ENCODE measurements around the gene SPRY1.

SPRY1 gene

DNA sequence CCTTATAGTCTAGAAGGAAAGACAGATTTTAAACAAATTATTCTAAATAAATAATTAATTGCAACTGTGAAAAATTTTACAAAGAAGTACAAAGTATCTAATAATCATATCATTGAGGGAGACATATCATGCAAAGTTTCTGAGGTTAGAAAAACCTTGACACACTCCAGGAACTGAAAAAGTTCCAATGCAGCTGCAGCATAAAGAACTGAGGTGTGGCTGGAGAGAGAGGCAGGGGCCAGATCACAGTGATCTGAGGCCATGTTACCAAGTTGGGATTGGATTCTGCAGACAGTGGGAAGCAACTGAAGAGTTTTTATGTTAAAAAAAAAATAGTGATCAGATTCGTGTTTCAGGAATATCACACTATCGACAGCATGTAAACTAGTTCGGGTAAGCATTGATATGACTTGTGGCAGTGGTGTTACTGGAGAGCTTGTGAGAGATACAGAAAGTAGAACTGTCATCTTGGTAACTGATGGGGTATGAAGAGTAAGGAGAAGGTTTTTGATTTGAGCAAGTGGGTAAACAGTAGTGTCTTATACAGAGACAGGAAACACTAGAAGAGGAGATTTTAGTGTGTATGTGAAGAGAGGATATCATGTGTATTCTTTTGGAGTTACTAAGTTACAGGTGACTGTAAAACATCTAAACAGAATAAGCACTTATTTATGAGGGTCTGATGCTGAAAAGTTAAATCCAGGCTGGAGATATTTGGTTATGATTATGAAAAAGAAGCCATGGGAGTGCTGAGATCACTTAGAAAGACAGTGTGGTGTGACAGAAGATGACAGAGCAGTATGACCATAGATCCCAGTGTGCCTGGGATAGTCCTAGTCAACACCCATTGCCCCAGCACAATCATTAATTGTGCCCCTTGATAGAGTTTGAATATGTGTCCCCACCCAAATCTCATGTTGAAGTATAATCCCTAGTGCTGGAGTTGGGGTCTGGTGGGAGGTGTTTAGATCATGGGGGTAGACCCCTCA is 15.6 kb upstream of the SPRY1 start:
- DNase-seq = no peak

DNA sequence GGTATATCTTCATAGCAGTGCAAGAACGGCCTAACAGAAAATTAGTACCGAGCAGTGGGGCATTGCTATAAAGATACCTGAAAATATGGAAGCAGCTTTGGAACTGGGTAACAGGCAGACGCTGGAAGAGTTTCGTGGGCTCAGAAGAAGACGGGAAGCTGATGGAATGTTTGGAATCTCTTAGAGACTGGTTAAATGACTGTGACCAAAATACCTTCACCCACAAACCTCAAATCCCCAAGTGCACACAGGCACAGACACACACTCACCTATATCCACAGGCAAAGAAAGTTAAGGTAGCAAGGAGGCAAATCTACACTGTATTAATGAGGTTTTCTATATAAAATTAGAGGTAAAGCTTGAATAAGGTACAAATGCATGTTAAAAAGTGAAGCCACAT is 14.6 kb upstream of the SPRY1 start:
- DNase-seq = no peak

DNA sequence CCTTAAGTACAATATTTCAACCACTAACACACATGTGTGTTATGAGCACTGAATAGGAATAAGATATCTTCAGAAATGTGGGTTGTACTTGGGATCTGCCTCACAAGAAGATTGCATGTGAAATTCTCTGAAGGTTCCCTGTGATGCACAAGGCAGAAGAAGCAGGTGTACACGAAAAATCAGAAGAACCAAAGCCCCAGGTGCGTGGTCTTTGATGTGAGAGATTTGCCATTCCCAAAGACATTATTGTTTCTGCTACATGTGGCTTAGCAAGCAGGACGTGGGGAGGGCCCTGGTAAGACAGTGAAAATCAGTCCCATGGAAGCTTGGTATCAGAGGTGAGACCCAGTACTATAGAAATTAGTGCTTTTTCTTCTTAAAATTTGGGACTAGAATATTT is 13.0 kb upstream of the SPRY1 start:
- no peak for DNase-seq

DNA sequence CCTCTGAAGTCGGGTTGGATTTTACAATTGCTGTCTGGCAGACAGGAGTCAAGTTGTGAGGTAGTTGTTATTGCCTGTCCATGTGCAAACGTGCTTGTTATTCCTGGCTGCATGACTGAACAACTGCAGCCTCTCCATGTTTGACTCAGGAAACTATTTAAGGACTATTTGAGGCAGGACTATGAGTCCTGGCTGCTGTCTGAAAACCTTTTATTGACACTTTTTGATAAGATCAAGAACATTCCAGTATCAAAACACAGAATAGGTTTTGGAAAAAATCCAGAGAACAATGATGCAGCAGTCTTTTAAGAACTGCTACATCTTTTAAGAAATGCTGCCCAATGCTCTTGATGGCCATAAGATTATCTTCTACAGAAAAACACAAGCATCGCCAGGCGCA is 10.0 kb upstream of the SPRY1 start:
- no peak for DNase-seq

DNA sequence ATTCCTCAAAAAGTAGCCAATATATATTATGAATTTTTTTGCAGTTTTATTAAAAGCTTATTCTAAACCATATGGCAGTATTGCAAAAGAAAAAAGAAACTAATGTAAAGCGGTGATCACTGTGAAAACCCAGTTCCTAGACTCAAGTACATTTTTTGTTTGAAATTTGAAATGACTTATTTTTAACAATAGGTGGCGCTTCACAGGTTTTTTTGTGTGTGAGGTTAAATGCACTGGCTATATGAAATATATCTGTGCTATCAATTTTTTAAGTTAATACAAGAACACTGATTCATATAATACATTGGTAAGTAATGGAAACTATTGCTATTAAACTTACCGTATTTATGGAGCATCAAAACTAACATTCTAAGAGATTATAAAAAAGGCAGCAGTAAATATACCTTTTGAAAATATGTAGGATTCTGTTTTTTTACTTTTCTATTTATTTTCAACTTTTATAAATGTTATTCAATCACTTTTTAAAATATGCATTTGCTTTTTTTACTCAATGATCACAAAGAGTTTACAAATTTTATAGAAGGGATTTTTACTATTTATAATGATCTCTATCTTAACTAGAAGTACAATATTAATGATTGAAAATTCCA is 5.6 kb upstream of the SPRY1 start:
- DNase-seq = no peak

DNA sequence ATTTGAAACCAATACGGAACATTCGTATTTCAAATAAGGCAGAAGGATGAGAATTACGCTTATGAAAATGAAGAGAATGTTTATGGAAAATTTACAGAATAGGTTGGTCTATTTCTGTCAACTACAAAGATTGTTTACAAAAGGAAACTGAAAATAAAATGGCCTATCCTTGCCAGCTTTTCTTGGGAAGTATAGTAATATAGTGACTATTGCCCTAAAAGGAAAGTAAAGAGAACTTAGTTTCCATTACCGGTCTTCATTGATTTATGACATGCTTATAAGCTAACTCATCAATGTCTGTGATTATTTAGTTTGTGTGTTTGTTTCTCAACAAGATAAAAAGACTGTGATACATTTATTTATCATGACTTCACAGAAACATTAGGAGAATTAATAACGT is 2.9 kb upstream of the SPRY1 start:
- no peak for DNase-seq

DNA sequence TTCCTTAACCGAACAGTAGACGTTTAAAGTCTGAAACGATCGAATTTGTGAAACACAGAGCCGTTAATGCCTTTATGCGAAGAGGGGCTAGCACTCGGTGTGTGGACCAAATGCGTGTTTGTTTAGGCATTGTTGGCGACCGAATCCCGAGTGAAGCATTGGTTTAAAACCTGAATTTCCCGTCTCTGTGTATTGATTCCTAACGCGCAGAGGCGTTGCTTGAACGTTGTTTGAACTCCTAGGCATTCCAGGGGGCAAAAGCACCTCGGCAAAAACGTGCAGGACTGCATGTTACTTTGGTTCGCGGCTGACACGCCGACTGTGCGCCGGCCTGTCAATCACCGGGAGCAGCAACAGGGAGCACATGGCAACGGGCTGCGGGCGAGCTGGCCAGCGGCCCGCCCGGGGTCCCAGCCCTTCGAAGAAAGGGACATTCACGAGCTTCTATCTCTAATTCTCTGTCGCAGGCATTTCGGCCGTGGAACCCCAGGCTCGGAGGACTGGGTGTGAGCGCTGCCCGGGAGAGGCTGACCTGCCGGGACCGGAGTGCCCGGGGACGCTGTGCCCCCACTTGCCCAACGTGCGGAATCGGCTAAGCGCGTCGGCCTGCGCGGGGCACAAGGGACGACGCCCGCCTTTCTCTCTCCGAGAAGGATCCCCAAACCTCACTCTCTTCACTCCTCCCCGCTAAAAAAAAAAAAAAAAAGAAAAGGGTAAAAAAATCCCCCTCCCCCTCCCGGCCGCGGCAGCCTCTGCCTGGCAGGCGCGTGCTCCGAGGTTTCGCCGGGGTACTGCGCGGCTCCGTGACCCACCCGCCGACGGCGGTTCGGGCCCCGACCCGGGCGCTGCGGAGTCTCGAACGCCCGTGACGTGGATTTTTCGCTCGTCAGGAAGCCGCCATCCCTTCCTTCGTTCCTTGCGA is 810 bp downstream of the SPRY1 start:
- peak; percentile 79 for DNase-seq

DNA sequence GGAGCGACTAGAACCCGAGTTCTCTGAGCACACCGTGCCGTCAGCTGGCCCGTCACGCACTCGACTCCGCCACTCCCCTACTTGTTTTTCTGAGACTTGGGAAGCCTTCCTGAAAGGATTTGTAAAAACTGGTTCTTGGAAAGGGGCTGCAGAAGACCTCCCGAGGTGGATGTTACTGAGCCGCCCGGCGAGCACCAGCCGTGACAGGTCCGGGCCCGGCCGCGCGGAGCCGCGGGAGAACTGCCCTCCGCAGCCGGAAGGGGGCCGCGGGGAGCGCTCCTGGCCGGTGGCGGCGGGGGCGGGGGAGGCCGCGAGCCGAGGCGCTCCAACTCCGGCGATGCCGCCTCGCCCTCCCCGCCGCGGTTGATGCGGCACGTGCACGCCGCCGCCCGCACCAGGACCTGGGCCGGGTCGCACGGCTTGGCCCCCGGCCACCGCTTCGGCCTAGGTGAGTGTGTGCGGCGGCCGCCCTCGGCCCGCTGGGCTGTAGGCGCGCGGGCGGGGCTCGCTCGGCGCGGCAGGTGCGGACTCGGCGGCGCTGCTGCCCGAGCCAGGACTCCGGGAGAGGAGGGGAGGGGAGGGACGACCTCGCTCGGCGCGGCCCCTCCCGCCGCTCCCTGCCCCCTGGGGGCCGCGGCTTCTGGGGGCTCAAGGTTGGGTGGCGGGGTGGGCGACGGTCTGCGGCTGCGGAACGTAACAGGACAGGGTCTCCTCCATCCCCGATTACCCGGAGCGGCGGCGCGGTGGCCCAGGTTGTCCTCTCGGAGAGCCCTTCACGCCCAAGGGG is 1.7 kb downstream of the SPRY1 start:
- DNase-seq = peak; percentile 81

DNA sequence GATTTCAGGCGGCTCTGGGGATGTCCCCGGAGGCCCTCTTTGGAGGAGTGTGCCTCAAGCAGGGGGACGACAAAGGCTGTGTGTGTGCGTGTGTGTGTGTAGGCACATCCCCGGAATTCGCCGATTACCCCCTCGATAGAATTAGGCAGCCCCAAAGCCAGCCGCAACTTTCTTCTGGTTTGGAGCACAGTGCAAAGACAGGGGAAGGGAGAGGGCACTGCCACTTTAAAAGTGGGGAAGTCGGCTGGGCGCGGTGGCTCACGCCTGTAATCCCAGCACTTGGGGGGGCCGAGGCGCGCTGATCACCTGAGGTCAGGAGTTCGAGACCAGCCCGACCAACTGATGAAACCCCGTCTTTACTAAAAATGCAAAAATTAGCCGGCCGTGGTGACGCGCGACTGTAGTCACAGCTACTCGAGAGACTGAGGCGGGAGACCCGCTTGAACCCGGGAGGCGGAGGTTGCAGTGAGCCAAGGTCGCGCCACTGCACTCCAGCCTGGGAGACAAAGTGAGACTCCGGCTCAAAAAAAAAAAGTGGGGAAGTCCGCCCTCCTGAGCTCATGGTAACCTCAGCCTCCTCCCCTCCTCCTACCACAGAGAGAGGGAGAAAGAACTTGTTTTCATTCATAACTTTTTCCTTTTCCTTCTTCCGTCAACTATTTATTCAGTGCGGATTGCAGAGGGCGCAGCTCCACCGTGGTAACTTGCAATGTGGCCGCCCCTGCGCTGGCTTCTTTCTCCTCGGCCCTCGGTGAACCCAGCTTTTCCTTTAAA is 2.4 kb downstream of the SPRY1 start:
- peak; percentile 89 for DNase-seq

DNA sequence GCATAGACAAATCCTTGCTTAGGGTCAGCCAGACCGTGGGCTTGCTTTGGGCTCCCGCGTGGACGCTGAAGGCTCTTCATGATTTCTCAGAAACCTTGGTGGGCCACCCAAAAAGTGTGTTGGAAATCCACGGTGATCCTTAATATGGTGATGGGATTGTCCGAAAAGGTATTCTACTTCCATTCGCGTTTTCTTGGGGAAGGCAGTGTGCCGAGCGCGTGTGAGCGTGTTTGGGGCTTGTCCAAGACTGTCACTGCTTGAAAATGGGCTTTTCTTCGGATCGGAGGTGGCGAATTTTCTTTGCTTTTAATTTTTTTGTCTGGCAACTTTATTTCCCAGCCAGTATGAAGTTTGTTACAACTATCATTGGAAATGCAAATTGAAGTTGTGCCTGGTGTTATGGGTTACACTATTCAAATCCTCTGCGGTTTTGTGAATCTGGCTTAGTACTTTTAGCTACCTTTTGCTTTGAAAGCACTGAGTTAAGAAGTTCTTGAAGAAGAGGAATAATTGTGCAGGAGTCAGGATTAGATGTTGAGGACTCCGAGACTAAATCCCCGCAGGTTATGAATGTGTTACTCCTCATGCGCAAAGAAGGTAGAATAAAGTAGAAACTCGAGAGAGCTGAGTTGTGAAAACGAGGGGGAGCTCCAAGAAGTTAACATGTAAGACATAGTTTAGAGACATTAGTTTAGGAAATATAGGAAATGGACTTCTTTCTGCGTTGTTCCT is 3.2 kb downstream of the SPRY1 start:
- DNase-seq = no peak

DNA sequence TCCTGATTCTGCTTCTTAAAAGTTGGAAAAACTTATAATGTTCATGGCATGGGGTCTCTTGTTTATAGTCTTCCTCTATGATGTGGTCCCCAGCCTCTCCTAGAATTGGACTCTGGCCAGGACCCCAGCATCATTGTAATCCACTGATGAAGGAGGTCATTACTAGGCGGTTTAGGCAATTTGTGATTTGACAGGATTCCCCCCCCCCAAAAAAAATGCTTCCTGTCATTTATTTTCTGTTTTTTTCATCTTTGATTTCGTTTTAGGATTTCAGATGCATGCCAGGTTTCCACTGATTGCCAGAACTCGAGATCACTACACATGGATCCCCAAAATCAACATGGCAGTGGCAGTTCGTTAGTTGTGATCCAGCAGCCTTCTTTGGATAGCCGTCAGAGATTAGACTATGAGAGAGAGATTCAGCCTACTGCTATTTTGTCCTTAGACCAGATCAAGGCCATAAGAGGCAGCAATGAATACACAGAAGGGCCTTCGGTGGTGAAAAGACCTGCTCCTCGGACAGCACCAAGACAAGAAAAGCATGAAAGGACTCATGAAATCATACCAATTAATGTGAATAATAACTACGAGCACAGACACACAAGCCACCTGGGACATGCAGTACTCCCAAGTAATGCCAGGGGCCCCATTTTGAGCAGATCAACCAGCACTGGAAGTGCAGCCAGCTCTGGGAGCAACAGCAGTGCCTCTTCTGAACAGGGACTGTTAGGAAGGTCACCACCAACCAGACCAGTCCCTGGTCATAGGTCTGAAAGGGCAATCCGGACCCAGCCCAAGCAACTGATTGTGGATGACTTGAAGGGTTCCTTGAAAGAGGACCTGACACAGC is 4.9 kb downstream of the SPRY1 start:
- DNase-seq = peak; percentile 48

DNA sequence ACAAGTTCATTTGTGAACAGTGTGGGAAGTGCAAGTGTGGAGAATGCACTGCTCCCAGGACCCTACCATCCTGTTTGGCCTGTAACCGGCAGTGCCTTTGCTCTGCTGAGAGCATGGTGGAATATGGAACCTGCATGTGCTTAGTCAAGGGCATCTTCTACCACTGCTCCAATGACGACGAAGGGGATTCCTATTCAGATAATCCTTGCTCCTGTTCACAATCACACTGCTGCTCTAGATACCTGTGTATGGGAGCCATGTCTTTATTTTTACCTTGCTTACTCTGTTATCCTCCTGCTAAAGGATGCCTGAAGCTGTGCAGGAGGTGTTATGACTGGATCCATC is 5.5 kb downstream of the SPRY1 start:
- DNase-seq = no peak

DNA sequence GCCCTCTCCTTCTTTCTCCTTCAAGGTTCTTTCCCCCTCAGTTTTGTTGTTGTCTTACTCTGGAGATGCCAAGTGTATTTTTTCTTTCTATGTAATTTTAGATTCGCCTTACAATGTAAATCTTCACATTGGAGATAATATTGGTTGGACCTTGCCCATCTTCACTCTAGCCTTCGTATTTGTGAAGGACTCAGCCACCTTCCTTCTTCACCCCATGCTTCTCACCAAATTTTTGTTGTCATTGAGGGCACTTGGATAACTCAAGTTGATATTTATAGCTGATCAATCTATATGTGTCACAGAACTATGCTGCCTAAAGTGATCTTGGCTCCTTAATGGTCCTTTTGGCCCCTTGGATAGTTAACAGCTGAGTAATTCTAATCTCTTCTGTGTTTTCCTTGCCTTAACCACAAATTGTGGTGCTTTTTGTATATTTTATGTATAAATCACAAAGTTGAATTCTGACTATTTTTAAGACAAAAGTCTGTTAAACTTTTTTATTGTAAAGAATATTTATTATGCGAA is 6.5 kb downstream of the SPRY1 start:
- DNase-seq = no peak

DNA sequence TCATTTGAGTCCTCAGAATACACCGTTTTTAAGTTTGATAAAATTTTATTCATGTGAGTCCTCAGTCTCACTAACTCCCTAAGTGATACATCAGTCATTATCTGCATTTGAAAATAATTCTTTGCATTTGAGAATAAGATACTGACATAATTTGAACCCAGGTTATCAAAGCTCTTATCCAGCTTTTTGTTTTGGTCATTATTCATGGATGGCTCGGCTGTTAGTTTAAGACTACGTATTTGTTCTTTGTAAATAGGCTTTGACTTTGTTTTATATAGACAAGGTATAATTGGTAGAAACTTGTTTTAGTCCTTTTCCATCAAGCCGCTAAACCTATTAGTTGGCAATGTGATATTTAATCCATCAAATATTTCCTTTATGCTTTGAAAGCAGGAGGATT is 7.9 kb downstream of the SPRY1 start:
- no peak for DNase-seq

DNA sequence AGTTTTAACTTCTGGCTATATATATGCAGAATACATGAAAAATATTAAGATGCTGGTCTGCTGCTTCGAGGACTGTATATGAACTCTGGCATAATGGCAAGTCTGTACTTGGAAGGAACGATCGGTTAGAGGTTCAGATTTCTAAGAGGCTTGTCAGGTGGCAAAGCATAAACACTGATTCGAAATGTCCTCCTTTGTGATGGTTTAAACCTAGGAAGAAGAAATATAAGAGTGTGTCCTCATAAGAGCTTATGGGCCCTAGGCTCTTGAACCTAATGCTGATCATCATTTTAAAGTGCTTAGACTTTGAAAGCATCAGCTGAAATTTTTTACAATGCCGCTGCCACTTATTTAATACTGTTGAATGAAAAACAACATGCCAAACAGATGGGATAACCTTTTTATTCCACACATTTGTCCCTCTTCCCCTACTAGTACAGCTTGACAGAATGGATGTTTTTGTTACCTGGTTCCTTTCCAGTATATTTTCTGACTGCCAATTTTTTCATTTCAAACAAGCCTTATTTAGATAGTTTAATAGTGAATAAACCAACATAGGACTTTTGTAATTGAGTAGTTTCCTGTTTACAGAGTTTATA is 8.8 kb downstream of the SPRY1 start:
- DNase-seq = no peak

DNA sequence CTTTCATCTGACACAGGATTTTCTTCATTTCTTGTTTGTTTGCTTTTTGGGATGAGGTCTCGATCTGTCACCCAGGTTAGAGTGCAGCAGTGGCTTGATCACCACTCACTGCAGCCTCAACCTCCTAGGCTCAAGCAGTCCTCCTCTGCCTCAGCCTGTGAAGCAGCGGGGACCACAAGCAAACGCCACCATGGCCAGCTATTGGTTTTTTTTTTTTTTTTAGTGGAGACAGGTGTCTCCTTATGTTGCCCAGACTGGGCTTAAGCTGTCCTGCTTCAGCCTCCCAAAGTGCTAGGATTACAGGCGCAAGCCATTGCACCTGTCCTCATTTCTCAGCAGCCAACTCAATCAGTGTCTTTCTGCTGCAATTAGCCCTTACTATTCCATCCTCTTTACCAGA is 10.3 kb downstream of the SPRY1 start:
- DNase-seq = peak; percentile 49

DNA sequence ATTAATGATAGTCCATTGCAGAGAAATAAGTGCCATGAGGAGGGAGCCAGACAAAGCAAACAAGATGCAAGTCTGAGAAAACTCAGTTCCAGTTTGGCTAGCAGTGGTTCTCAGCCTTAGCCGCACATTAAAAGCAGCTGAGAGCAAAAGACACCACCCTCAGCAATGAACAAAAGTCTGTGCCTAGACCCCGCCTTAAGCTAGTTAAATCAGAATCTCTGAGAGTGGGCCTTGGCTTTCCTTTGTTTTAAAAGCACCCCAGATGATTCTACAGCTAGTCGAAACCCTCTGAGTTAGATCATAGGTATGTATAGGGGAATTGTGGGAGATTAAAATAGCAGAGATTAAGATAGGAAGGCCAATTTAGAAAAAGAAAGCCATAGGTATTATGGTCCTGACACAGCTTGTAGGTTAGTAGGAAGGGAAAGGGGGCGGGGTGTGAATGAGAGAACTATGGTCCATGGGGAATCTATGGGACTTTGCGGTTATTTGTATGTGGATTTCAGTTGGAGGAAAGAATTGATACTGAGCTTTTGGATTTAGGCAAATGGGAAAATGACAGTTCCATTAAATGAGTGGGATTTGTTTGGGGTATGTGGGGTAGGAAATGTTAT is 12.0 kb downstream of the SPRY1 start:
- DNase-seq = no peak

DNA sequence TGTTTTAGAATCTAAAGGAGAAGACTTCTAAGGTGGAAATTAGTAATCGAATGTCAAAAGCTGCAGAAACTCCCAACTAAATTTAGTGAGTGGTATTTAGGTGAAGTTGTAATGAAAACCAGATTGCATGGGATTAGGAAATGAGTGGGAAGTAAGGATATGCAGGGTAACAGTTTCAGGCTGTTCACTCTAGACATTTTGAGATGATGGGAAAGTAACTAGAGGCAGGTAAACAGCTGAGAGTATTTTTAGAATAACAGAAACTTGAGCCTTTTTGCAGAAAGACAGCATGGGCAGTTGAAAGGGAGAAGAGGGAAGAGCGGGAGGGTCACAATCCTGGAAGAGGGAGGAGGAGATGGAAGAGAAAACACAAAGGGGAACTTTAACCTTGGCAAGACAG is 12.7 kb downstream of the SPRY1 start:
- DNase-seq = no peak

DNA sequence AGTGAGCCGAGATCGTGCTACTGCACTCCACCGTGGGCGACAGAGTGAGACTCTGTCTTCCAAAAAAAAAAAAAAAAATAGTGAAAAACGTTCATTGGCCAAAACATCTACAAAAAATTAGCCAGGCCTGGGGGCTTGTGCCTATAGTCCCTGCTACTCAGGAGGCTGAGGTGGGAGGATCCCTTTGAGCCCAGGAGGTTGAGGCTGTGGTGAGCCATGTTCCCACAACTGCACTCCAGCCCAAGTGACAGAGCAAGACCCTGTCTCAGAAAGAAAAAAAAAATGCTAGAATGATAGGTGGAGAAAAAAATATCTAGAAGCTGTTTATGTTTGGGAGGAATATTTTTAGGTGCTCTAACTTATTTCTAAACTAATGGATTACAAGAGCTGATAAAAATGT is 14.9 kb downstream of the SPRY1 start:
- DNase-seq = no peak

Measured in femur (tissue), 1 donor.